IMR-90 (cell line): ENCODE results near the gene TXNDC11. TPM values are rescaled to one million over a fixed set of nuclear protein-coding genes. Genes with fewer than 3 reads are reported as not detected.

Experiments
- ATAC-seq: fragments of 200-7000 bp; cut with Tn5 transposase; 2 replicates; pipeline ENCODE4 v1.9.1; 2020; ENCODE audit warnings: low read depth, mild to moderate bottlenecking, moderate library complexity
- BruUV-seq: library from RNA; stranded (reverse); fragments of 400-500 nt; replicated peaks from 2 replicates; lab custom pipeline; 2021; lab: Mats Ljungman, UMichigan
- CTCF ChIA-PET: fragments of 300-600 bp; formaldehyde crosslinking; extraction: SDS; loops from one replicate; lab custom pipeline; 2021; ENCODE audit warnings: antibody characterized with exemption; lab: Yijun Ruan, JAX
- POLR2A ChIA-PET: fragments of 300-600 bp; sonication (Branson Sonifier 250); formaldehyde crosslinking; loops from one replicate; lab custom pipeline; 2022; ENCODE audit warnings: antibody characterized with exemption; ENCODE audit not compliant: unreplicated experiment; lab: Charles Lee
- DNase-seq: peaks from one replicate; pipeline ENCODE4 v3.0.0; 2013
- H2AFZ ChIP-seq: replicated peaks from 2 replicates; pipeline ENCODE3; 2013; ENCODE audit warnings: low read length, mild to moderate bottlenecking; ENCODE audit not compliant: poor library complexity
- H2AK5ac ChIP-seq: 2 replicates; pipeline ENCODE4 v1.6.1; 2013; ENCODE audit warnings: low read depth, low read length, inconsistent platforms
- H2AK9ac ChIP-seq: replicated peaks from 2 replicates; pipeline ENCODE3; 2013; ENCODE audit warnings: mild to moderate bottlenecking, low read depth, low read length, moderate library complexity; ENCODE audit not compliant: poor library complexity
- H2BK120ac ChIP-seq: 2 replicates; pipeline ENCODE4 v1.6.1; 2013; ENCODE audit warnings: low read depth, low read length, inconsistent platforms
- H2BK15ac ChIP-seq: 3 replicates; pipeline ENCODE4 v1.6.1; 2013; ENCODE audit warnings: low read depth, low read length, inconsistent platforms
- H2BK20ac ChIP-seq: 2 replicates; pipeline ENCODE4 v1.6.1; 2013; ENCODE audit warnings: low read depth, mild to moderate bottlenecking, inconsistent platforms, low read length, moderate library complexity
- H2BK5ac ChIP-seq: 2 replicates; pipeline ENCODE4 v1.6.1; 2013; ENCODE audit warnings: mild to moderate bottlenecking, low read depth, low read length, inconsistent platforms; ENCODE audit not compliant: poor library complexity, severe bottlenecking
- H3K14ac ChIP-seq: replicated peaks from 2 replicates; pipeline ENCODE4 v1.6.1; 2013; ENCODE audit warnings: low read depth, low read length, inconsistent platforms
- H3K18ac ChIP-seq: 2 replicates; pipeline ENCODE4 v1.6.1; 2013; ENCODE audit warnings: low read depth, low read length, control low read depth
- H3K23ac ChIP-seq: 2 replicates; pipeline ENCODE4 v1.6.1; 2013; ENCODE audit warnings: low read depth, low read length, inconsistent platforms
- H3K27ac ChIP-seq: 2 replicates; pipeline ENCODE4 v1.5.1; 2013; ENCODE audit warnings: mild to moderate bottlenecking, control low read depth, low read length; ENCODE audit not compliant: insufficient read depth
- H3K27me3 ChIP-seq: 2 replicates; pipeline ENCODE4 v1.6.1; 2013; ENCODE audit warnings: low read length; ENCODE audit not compliant: control insufficient read depth, insufficient read depth
- H3K36me3 ChIP-seq: 2 replicates; pipeline ENCODE4 v1.6.1; 2013; ENCODE audit warnings: low read length, mixed read lengths; ENCODE audit not compliant: control insufficient read depth, insufficient read depth
- H3K4ac ChIP-seq: 2 replicates; pipeline ENCODE4 v1.6.1; 2013; ENCODE audit warnings: low read depth, low read length, inconsistent platforms
- H3K4me1 ChIP-seq: 2 replicates; pipeline ENCODE4 v1.6.1; 2013; ENCODE audit warnings: low read length, mixed read lengths; ENCODE audit not compliant: control insufficient read depth, insufficient read depth
- H3K4me2 ChIP-seq: 2 replicates; pipeline ENCODE4 v1.6.1; 2013; ENCODE audit warnings: low read depth, mild to moderate bottlenecking, control low read depth, low read length, moderate library complexity
- H3K4me3 ChIP-seq: 2 replicates; pipeline ENCODE4 v1.5.1; 2013; ENCODE audit warnings: low read depth, mild to moderate bottlenecking, control low read depth, low read length, moderate library complexity; ENCODE audit not compliant: insufficient read depth
- H3K56ac ChIP-seq: 2 replicates; pipeline ENCODE4 v1.6.1; 2013; ENCODE audit warnings: low read length, inconsistent platforms; ENCODE audit not compliant: insufficient read depth; ENCODE audit errors: extremely low read depth
- H3K79me1 ChIP-seq, 2 experiments: 2 replicates each; pipeline ENCODE4 v1.6.1; 2013; ENCODE audit warnings: low read length in 2 of 2, inconsistent platforms in 1 of 2, low read depth in 1 of 2
- H3K9ac ChIP-seq: 2 replicates; pipeline ENCODE4 v1.6.1; 2013; ENCODE audit warnings: low read depth, low read length, control low read depth
- H3K9me1 ChIP-seq: 2 replicates; pipeline ENCODE4 v1.6.1; 2013; ENCODE audit warnings: low read length, inconsistent platforms; ENCODE audit not compliant: insufficient read depth
- H3K9me3 ChIP-seq: 2 replicates; pipeline ENCODE4 v1.6.1; 2013; ENCODE audit warnings: low read length; ENCODE audit not compliant: control insufficient read depth, insufficient read depth
- H4K20me1 ChIP-seq: 2 replicates; pipeline ENCODE4 v1.6.1; 2013; ENCODE audit warnings: low read length, inconsistent platforms; ENCODE audit not compliant: insufficient read depth
- H4K5ac ChIP-seq: 2 replicates; pipeline ENCODE4 v1.6.1; 2013; ENCODE audit warnings: mild to moderate bottlenecking, low read depth, low read length, control low read depth
- H4K8ac ChIP-seq, 2 experiments: 2 replicates each; pipeline ENCODE4 v1.6.1; 2013; ENCODE audit warnings: low read depth in 2 of 2, low read length in 2 of 2, control low read depth in 1 of 2, inconsistent platforms in 1 of 2
- H4K91ac ChIP-seq: 2 replicates; pipeline ENCODE4 v1.6.1; 2013; ENCODE audit warnings: low read depth, low read length, inconsistent platforms; ENCODE audit not compliant: insufficient read depth
- CEBPB ChIP-seq: IDR thresholded peaks from 2 replicates; pipeline ENCODE4 v1.6.1; 2012; ENCODE audit warnings: low read depth, low read length, improper control_type of control experiment
- MAFK ChIP-seq: IDR thresholded peaks from 2 replicates; pipeline ENCODE4 v1.6.1; 2012; ENCODE audit warnings: low read depth, low read length, improper control_type of control experiment
- MAZ ChIP-seq: IDR thresholded peaks from 2 replicates; pipeline ENCODE4 v1.6.1; 2012; ENCODE audit warnings: low read depth, mild to moderate bottlenecking, low read length, improper control_type of control experiment, moderate library complexity, borderline replicate concordance
- NFE2L2 ChIP-seq: fragments of 150-350 bp; IDR thresholded peaks from 2 replicates; pipeline ENCODE4 v1.6.1; 2016; ENCODE audit warnings: low read depth, mild to moderate bottlenecking, low read length
- POLR2A ChIP-seq: IDR thresholded peaks from 2 replicates; pipeline ENCODE4 v1.6.1; 2012; ENCODE audit warnings: mild to moderate bottlenecking, low read depth, low read length
- RAD21 ChIP-seq: IDR thresholded peaks from 2 replicates; pipeline ENCODE4 v1.6.1; 2012; ENCODE audit warnings: low read length, improper control_type of control experiment
- RFX5 ChIP-seq: IDR thresholded peaks from 2 replicates; pipeline ENCODE4 v1.8.0; 2012; ENCODE audit warnings: low read depth, mild to moderate bottlenecking, low read length, moderate library complexity
- WGBS, 2 experiments: methylation state at CpG; one replicate each; pipeline versions ENCODE4 v1.1.5 to v1.1.7; 2013; ENCODE audit warnings: missing lambda C conversion rate in 2 of 2; ENCODE audit not compliant: insufficient read length in 1 of 2; ENCODE audit errors: extremely low coverage in 2 of 2; 5-methylcytosine and 5-hydroxymethylcytosine counted together
- dilution Hi-C: fragments of 300-500 bp; cut with HindIII; formaldehyde crosslinking; loops from one replicate; pipeline ENCODE4 v1.14.3; 2018; ENCODE audit warnings: low sequenced_read_pairs; ENCODE audit not compliant: unreplicated experiment
- in situ Hi-C: fragments of 300-500 bp; cut with MboI; formaldehyde crosslinking; loops from 3 replicates; pipeline ENCODE4 v1.14.3; 2019; ENCODE audit warnings: low sequenced_read_pairs, inconsistent platforms, mixed read lengths
- intact Hi-C: fragments of 100-400 bp; cut with micrococcal nuclease; formaldehyde crosslinking; loops from 2 replicates; pipeline ENCODE4 v1.10.0; 2022
- polyA plus RNA-seq, 3 experiments: library from polyadenylated mRNA; depleted of rRNA; stranded (reverse); fragments of >200 nt; gene quantifications; 2 replicates each; pipeline ENCODE4 v1.2.3, GENCODE V29; 2012; ENCODE audit warnings: low replicate concordance in 1 of 3
- total RNA-seq: library from RNA; depleted of rRNA; stranded (reverse); fragments of >200 nt; gene quantifications from 2 replicates; pipeline ENCODE4 v1.2.3, GENCODE V29; 2012
- TF ChIP-seq, protein P1 (sequence below): conservative IDR thresholded peaks from 2 replicates; pipeline ENCODE4 v1.5.1; 2012; ENCODE audit warnings: mild to moderate bottlenecking, low read depth, low read length, improper control_type of control experiment
- TF ChIP-seq, protein P2 (sequence below): fragments of 150-350 bp; IDR thresholded peaks from 2 replicates; pipeline ENCODE4 v1.6.1; 2016; ENCODE audit warnings: low read depth, mild to moderate bottlenecking, low read length, moderate library complexity, borderline replicate concordance

TXNDC11 gene
- total and polyA plus RNA-seq, 2 of the 4 experiments (the other 2 are of a cell fraction): 25.3 to 42.9 TPM

DNA sequence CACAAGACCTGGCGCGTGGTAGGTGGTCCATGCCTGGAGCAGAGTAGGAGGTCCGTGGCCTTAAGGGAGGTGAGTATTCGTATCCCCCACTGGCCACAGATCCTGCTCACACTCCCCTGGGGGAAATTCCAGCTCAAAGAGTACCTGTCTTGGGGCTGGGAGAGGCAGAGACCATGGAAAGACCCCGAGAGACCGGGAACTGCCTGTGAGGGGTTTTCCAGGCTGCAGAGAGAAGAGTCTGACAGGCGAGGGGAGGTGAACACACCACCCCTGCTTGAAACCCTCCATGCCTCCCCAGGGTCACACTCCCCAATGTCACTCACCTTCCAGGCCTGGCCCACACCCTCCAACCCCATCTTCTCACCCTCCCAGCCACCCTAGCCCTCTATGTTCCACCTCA, 87.0 kb downstream of the TXNDC11 start:
- ATAC-seq (no peak), DNase-seq (no peak)
- Histone ChIP-seq H3K4me3 (no peak overlapping the region), H3K56ac (no peak overlapping the region), H3K9ac (no peak overlapping the region), H4K91ac (no peak overlapping the region), H4K8ac (no peak overlapping the region), H2AFZ (no peak overlapping the region), H3K14ac (no peak overlapping the region), H3K23ac (no peak overlapping the region), H3K79me1 (no peaks in the 10 kb centered on the region), H3K9me1 (no peaks in the 10 kb centered on the region), H4K5ac (no peak overlapping the region), H2BK5ac (no peak overlapping the region), H2AK5ac (no peak overlapping the region), H3K4ac (no peak overlapping the region), H3K18ac (no peak overlapping the region), H2BK120ac (no peak overlapping the region), H3K27me3 (peaks cover 9% of the 10 kb centered on the region), H3K27ac (no peak overlapping the region), H3K9me3 (no peaks in the 10 kb centered on the region), H3K36me3 (no peaks in the 10 kb centered on the region), H4K20me1 (no peaks in the 10 kb centered on the region), H2BK20ac (no peak overlapping the region), H2BK15ac (no peak overlapping the region), H3K4me1 (no peaks in the 10 kb centered on the region), H3K4me2 (no peak overlapping the region), H2AK9ac (peak overlapping the region; percentile 37)
- in situ Hi-C loops: no loop called here
- intact Hi-C loops: no loop called here
- dilution Hi-C loops: no loop called here
- ChIA-PET POLR2A (no interaction called here), CTCF (no interaction called here)
- no TSS peak for BruUV-seq
- TF ChIP-seq POLR2A: no peak
- TF ChIP-seq MAFK: no peak
- no peak for TF ChIP-seq RAD21
- TF ChIP-seq, protein P1, sequence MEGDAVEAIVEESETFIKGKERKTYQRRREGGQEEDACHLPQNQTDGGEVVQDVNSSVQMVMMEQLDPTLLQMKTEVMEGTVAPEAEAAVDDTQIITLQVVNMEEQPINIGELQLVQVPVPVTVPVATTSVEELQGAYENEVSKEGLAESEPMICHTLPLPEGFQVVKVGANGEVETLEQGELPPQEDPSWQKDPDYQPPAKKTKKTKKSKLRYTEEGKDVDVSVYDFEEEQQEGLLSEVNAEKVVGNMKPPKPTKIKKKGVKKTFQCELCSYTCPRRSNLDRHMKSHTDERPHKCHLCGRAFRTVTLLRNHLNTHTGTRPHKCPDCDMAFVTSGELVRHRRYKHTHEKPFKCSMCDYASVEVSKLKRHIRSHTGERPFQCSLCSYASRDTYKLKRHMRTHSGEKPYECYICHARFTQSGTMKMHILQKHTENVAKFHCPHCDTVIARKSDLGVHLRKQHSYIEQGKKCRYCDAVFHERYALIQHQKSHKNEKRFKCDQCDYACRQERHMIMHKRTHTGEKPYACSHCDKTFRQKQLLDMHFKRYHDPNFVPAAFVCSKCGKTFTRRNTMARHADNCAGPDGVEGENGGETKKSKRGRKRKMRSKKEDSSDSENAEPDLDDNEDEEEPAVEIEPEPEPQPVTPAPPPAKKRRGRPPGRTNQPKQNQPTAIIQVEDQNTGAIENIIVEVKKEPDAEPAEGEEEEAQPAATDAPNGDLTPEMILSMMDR: no peak
- TF ChIP-seq, protein P2, sequence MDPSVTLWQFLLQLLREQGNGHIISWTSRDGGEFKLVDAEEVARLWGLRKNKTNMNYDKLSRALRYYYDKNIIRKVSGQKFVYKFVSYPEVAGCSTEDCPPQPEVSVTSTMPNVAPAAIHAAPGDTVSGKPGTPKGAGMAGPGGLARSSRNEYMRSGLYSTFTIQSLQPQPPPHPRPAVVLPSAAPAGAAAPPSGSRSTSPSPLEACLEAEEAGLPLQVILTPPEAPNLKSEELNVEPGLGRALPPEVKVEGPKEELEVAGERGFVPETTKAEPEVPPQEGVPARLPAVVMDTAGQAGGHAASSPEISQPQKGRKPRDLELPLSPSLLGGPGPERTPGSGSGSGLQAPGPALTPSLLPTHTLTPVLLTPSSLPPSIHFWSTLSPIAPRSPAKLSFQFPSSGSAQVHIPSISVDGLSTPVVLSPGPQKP: no peak
- no peak for TF ChIP-seq RFX5
- no peak for TF ChIP-seq MAZ
- no peak for TF ChIP-seq NFE2L2
- TF ChIP-seq CEBPB: no peak
- WGBS, 2 experiments: no CpG with 5 or more reads among the region's 7 CpGs
